HCT116 (cell line): Measurements from ENCODE around the gene S100A7.

Experiments used
- CTCF ChIP-seq, 3 experiments: fragments of 200-600 bp in 1 of 3; sonication (generic) in 1 of 3; IDR thresholded peaks in 2 of 3; conservative IDR thresholded peaks in 1 of 3; 2 replicates each; pipeline ENCODE4 v1.5.1; 2012 to 2017; ENCODE audit warnings: low read depth in 2 of 3, low read length in 2 of 3, antibody characterized with exemption in 1 of 3, borderline replicate concordance in 1 of 3, control low read depth in 1 of 3, mild to moderate bottlenecking in 1 of 3, mixed read lengths in 1 of 3, mixed run types in 1 of 3, moderate library complexity in 1 of 3; ENCODE audit not compliant: insufficient read depth in 1 of 3
- EGR1 ChIP-seq: IDR thresholded peaks from 2 replicates; pipeline ENCODE4 v1.6.1; 2012; ENCODE audit warnings: low read depth
- ELF1 ChIP-seq: IDR thresholded peaks from 2 replicates; pipeline ENCODE4 v1.6.1; 2012; ENCODE audit warnings: low read depth, borderline replicate concordance
- EZH2 ChIP-seq: fragments of 200-600 bp; sonication (generic); IDR thresholded peaks from 2 replicates; pipeline ENCODE4 v1.6.1; 2017; ENCODE audit warnings: antibody characterized with exemption, mixed run types
- EZH2phosphoT487 ChIP-seq: fragments of 200-600 bp; IDR thresholded peaks from 2 replicates; pipeline ENCODE4 v1.6.1; 2018; ENCODE audit warnings: antibody characterized with exemption, borderline replicate concordance
- POLR2A ChIP-seq: IDR thresholded peaks from 2 replicates; pipeline ENCODE4 v1.7.0; 2011; ENCODE audit warnings: borderline replicate concordance; ENCODE audit not compliant: insufficient read depth, insufficient read length; ENCODE audit errors: extremely low read depth
- POLR2AphosphoS5 ChIP-seq: IDR thresholded peaks from 2 replicates; pipeline ENCODE4 v1.6.1; 2011; ENCODE audit warnings: mild to moderate bottlenecking, low read depth, low read length, moderate library complexity
- RAD21 ChIP-seq: IDR thresholded peaks from 2 replicates; pipeline ENCODE4 v1.6.1; 2012; ENCODE audit warnings: low read depth, mild to moderate bottlenecking
- REST ChIP-seq: IDR thresholded peaks from 2 replicates; pipeline ENCODE4 v1.6.1; 2012; ENCODE audit warnings: low read depth
- TCF7L2 ChIP-seq: IDR thresholded peaks from 2 replicates; pipeline ENCODE4 v1.7.0; 2011; ENCODE audit warnings: borderline replicate concordance, inconsistent platforms; ENCODE audit not compliant: insufficient read depth, insufficient read length; ENCODE audit errors: extremely low read depth
- YY1 ChIP-seq: IDR thresholded peaks from 2 replicates; pipeline ENCODE4 v1.6.1; 2011; ENCODE audit warnings: low read length, low read depth, moderate library complexity, mild to moderate bottlenecking; ENCODE audit not compliant: insufficient replicate concordance; ENCODE audit errors: extremely low read depth
- ZNF274 ChIP-seq: fragments of 200-500 bp; sonication (Bioruptor generic); IDR thresholded peaks from 2 replicates; pipeline ENCODE4 v1.6.1; 2014; ENCODE audit warnings: mild to moderate bottlenecking, low read depth, low read length, inconsistent platforms

- TF ChIP-seq ZNF274 (no peak), POLR2AphosphoS5 (no peak), EZH2phosphoT487 (no peak), YY1 (no peak), CTCF (IDR thresholded peaks at IDR 0.05 in 2 of 3, conservative IDR thresholded peaks at IDR 0.05 in 1 of 3; ENCODE audit: borderline replicate concordance in 1 of 3, insufficient read depth in 1 of 3, low read depth in 2 of 3, low read length in 2 of 3) (no peak), EZH2 (no peak), RAD21 (no peak), POLR2A (no peak), EGR1 (no peak), REST (no peak), TCF7L2 (no peak), ELF1 (no peak)
Measured at GRCh38 chr1:153475282-153475681, 14.8 kb upstream of the S100A7 start.
